HCT116 (cell line): ENCODE measurements around the gene EPHB2. TPM values are rescaled to one million over a fixed set of nuclear protein-coding genes. Genes with fewer than 3 reads are reported as not detected.

Experiments used
- ATAC-seq: fragments of 200-7000 bp; cut with Tn5 transposase; 2 replicates; pipeline ENCODE4 v1.9.1; 2020; ENCODE audit warnings: mild to moderate bottlenecking, moderate library complexity
- BruUV-seq: library from RNA; stranded (reverse); fragments of 400-500 nt; replicated peaks from 2 replicates; lab custom pipeline; 2021; lab: Mats Ljungman, UMichigan
- CTCF ChIA-PET: fragments of 300-600 bp; sonication (Branson Sonifier 250); formaldehyde crosslinking; loops from one replicate; lab custom pipeline; 2021; ENCODE audit warnings: antibody characterized with exemption; lab: Charles Lee
- POLR2A ChIA-PET: fragments of 300-600, 350-600 bp; sonication (Branson Sonifier 250); formaldehyde crosslinking; loops from one replicate; lab custom pipeline; 2021; ENCODE audit warnings: antibody characterized with exemption; lab: Charles Lee
- RAD21 ChIA-PET, 2 experiments: fragments of 300-600 bp; sonication (Branson Sonifier 250); formaldehyde crosslinking; loops; one replicate each; lab custom pipeline; 2023; ENCODE audit warnings: low total read pairs in 2 of 2; ENCODE audit not compliant: uncharacterized antibody in 2 of 2, unreplicated experiment in 2 of 2, low non-redundant PET in 1 of 2; lab: Charles Lee
- DNase-seq: peaks from one replicate; pipeline ENCODE4 v3.0.0-alpha.2; 2010; ENCODE audit warnings: low read depth, low spot score
- H2AFZ ChIP-seq: fragments of 200-600 bp; shearing (Covaris generic), sonication (generic); 2 replicates; pipeline ENCODE4 v1.6.1; 2017; ENCODE audit warnings: low read depth, mixed run types, mixed read lengths, antibody characterized with exemption, low read length; ENCODE audit not compliant: poor library complexity, severe bottlenecking
- H3K27ac ChIP-seq: 2 replicates; pipeline ENCODE4 v1.5.1; 2012; ENCODE audit warnings: low read depth, low read length
- H3K27me3 ChIP-seq: fragments of 200-600 bp; sonication (generic); 2 replicates; pipeline ENCODE4 v1.6.1; 2016; ENCODE audit warnings: mixed run types, low read length, mixed read lengths; ENCODE audit not compliant: insufficient read depth
- H3K36me3 ChIP-seq, 2 experiments: fragments of 200-500 bp in 1 of 2; fragments of 200-600 bp in 1 of 2; sonication (Bioruptor generic) in 1 of 2; sonication (generic) in 1 of 2; 2 replicates each; pipeline versions ENCODE4 v1.5.1 to v1.6.1; 2014 to 2016; ENCODE audit warnings: low read length in 2 of 2, inconsistent platforms in 1 of 2, mixed read lengths in 1 of 2, mixed run types in 1 of 2; ENCODE audit not compliant: insufficient read depth in 2 of 2, control insufficient read depth in 1 of 2
- H3K4me1 ChIP-seq, 2 experiments: fragments of 200-600 bp in 1 of 2; sonication (generic) in 1 of 2; 2 replicates each; pipeline versions ENCODE4 v1.5.1 to v1.6.1; 2012 to 2017; ENCODE audit warnings: low read length in 2 of 2, inconsistent platforms in 1 of 2, mild to moderate bottlenecking in 1 of 2, mixed read lengths in 1 of 2, mixed run types in 1 of 2, moderate library complexity in 1 of 2; ENCODE audit not compliant: insufficient read depth in 2 of 2, control insufficient read depth in 1 of 2
- H3K4me2 ChIP-seq: fragments of 200-600 bp; sonication (generic); 2 replicates; pipeline ENCODE4 v1.6.1; 2017; ENCODE audit warnings: mixed run types, low read length, mixed read lengths
- H3K4me3 ChIP-seq, 2 experiments: fragments of 200-600 bp in 1 of 2; sonication (generic) in 1 of 2; replicated peaks in 1 of 2; 2 replicates each; pipeline ENCODE4 v1.5.1; 2011 to 2016; ENCODE audit warnings: low read length in 2 of 2, control low read depth in 1 of 2, low read depth in 1 of 2, mild to moderate bottlenecking in 1 of 2, mixed read lengths in 1 of 2, mixed run types in 1 of 2
- H3K79me2 ChIP-seq: fragments of 200-600 bp; sonication (generic); 2 replicates; pipeline ENCODE4 v1.6.1; 2017; ENCODE audit warnings: mild to moderate bottlenecking, mixed run types, low read length, moderate library complexity, mixed read lengths; ENCODE audit not compliant: insufficient read depth
- H3K9ac ChIP-seq: fragments of 200-600 bp; sonication (generic); 2 replicates; pipeline ENCODE4 v1.6.1; 2016; ENCODE audit warnings: low read length, mixed read lengths
- H3K9me2 ChIP-seq: fragments of 200-600 bp; sonication (generic), shearing (Covaris generic); 2 replicates; pipeline ENCODE4 v1.6.1; 2017; ENCODE audit warnings: mixed run types, mild to moderate bottlenecking, moderate library complexity; ENCODE audit not compliant: insufficient read depth
- H3K9me3 ChIP-seq, 2 experiments: fragments of 200-500 bp in 1 of 2; fragments of 200-600 bp in 1 of 2; sonication (Bioruptor generic) in 1 of 2; sonication (generic) in 1 of 2; 2 replicates each; pipeline ENCODE4 v1.6.1; 2014 to 2017; ENCODE audit warnings: low read length in 2 of 2, mixed read lengths in 2 of 2, inconsistent platforms in 1 of 2, low read depth in 1 of 2, mild to moderate bottlenecking in 1 of 2, mixed run types in 1 of 2, moderate library complexity in 1 of 2; ENCODE audit not compliant: control insufficient read depth in 1 of 2, insufficient read depth in 1 of 2
- H4K20me1 ChIP-seq: fragments of 200-600 bp; sonication (generic), shearing (Covaris generic); 2 replicates; pipeline ENCODE4 v1.6.1; 2017; ENCODE audit warnings: mixed run types, mild to moderate bottlenecking, moderate library complexity; ENCODE audit not compliant: insufficient read depth
- CBX3 ChIP-seq: IDR thresholded peaks from 2 replicates; pipeline ENCODE4 v1.6.1; 2012; ENCODE audit warnings: low read depth
- EZH2 ChIP-seq: fragments of 200-600 bp; sonication (generic); IDR thresholded peaks from 2 replicates; pipeline ENCODE4 v1.6.1; 2017; ENCODE audit warnings: antibody characterized with exemption, mixed run types
- FOSL1 ChIP-seq: IDR thresholded peaks from 2 replicates; pipeline ENCODE4 v1.6.1; 2012; ENCODE audit warnings: low read depth
- JUND ChIP-seq: IDR thresholded peaks from 2 replicates; pipeline ENCODE4 v1.6.1; 2012
- MAX ChIP-seq: IDR thresholded peaks from 2 replicates; pipeline ENCODE4 v1.6.1; 2012
- POLR2A ChIP-seq: IDR thresholded peaks from 2 replicates; pipeline ENCODE4 v1.7.0; 2011; ENCODE audit warnings: borderline replicate concordance; ENCODE audit not compliant: insufficient read depth, insufficient read length; ENCODE audit errors: extremely low read depth
- POLR2AphosphoS5 ChIP-seq: IDR thresholded peaks from 2 replicates; pipeline ENCODE4 v1.6.1; 2011; ENCODE audit warnings: mild to moderate bottlenecking, low read depth, low read length, moderate library complexity
- REST ChIP-seq: IDR thresholded peaks from 2 replicates; pipeline ENCODE4 v1.6.1; 2012; ENCODE audit warnings: low read depth
- SIN3A ChIP-seq: IDR thresholded peaks from 2 replicates; pipeline ENCODE4 v1.6.1; 2012; ENCODE audit warnings: low read depth
- SRF ChIP-seq: IDR thresholded peaks from 2 replicates; pipeline ENCODE4 v1.6.1; 2012; ENCODE audit warnings: low read depth
- YY1 ChIP-seq: IDR thresholded peaks from 2 replicates; pipeline ENCODE4 v1.6.1; 2011; ENCODE audit warnings: low read length, low read depth, moderate library complexity, mild to moderate bottlenecking; ENCODE audit not compliant: insufficient replicate concordance; ENCODE audit errors: extremely low read depth
- ZBTB33 ChIP-seq: IDR thresholded peaks from 2 replicates; pipeline ENCODE4 v1.6.1; 2011; ENCODE audit warnings: mild to moderate bottlenecking, low read length, moderate library complexity; ENCODE audit not compliant: insufficient replicate concordance; ENCODE audit errors: extremely low read depth
- ZFX ChIP-seq: fragments of 450-650 bp; IDR thresholded peaks from 2 replicates; pipeline ENCODE4 v1.6.1; 2017
- ZNF274 ChIP-seq: fragments of 200-500 bp; sonication (Bioruptor generic); IDR thresholded peaks from 2 replicates; pipeline ENCODE4 v1.6.1; 2014; ENCODE audit warnings: mild to moderate bottlenecking, low read depth, low read length, inconsistent platforms
- intact Hi-C: fragments of 100-400 bp; cut with micrococcal nuclease; formaldehyde crosslinking; loops from 2 replicates; pipeline ENCODE4 v1.10.0; 2022
- total RNA-seq: library from RNA; stranded (reverse); gene quantifications from one replicate; pipeline ENCODE4 v1.2.1, GENCODE V29; 2021; ENCODE audit not compliant: unreplicated experiment

Gene EPHB2
- total RNA-seq, 1 experiment from 2014 or later, result 19.5 TPM

GRCh38 chr1:22841142-22841541 is 130.5 kb downstream of the EPHB2 start:
- intact Hi-C loops, result no loop called here
- Histone ChIP-seq H3K27ac (no peak overlapping the region), H4K20me1 (no peaks in the 10 kb centered on the region), H3K4me1 (peaks cover 0 to 3% of the 10 kb centered on the region in 2 experiments; a peak in 1 of 4 replicates), H3K9ac (no peak overlapping the region), H3K79me2 (no peaks in the 10 kb centered on the region), H2AFZ (no peak overlapping the region)
- RAD21 ChIA-PET, result interaction anchor here in 1 of 2 experiments (0.6 kb wide), 1 partner anchor 200 kb away, joined by 4 read pairs; no protein-coding TSS in a partner anchor
- POLR2A ChIA-PET, result no interaction called here
- no peak for ATAC-seq
- TF ChIP-seq MAX, result no peak
- no peak for TF ChIP-seq SIN3A
- TF ChIP-seq SRF, result no peak
- TF ChIP-seq, all 23 proteins: peak for 0
- DNase-seq, result no peak
- Histone ChIP-seq H3K4me3 (no peak overlapping the region), H3K9me3 (no peaks in the 10 kb centered on the region), H3K27me3 (no peaks in the 10 kb centered on the region), H3K36me3 (no peaks in the 10 kb centered on the region), H3K9me2 (no peaks in the 10 kb centered on the region), H3K4me2 (no peak overlapping the region)
- CTCF ChIA-PET, result no interaction called here
- no TSS peak for BruUV-seq

- no TSS peak for BruUV-seq
- Histone ChIP-seq H3K27ac (no peak overlapping the region), H3K9me3 (no peaks in the 10 kb centered on the region), H2AFZ (no peak overlapping the region), H3K4me3 (no peak overlapping the region), H3K27me3 (no peaks in the 10 kb centered on the region), H3K9me2 (no peaks in the 10 kb centered on the region), H3K9ac (no peak overlapping the region), H3K36me3 (no peaks in the 10 kb centered on the region), H3K79me2 (no peaks in the 10 kb centered on the region), H3K4me2 (no peak overlapping the region), H3K4me1 (peaks cover 0 to 3% of the 10 kb centered on the region in 2 experiments; a peak in 1 of 4 replicates), H4K20me1 (no peaks in the 10 kb centered on the region)
- POLR2A ChIA-PET, result no interaction called here
- CTCF ChIA-PET, result no interaction called here
- intact Hi-C loops, result no loop called here
- no peak for DNase-seq
- ATAC-seq, result no peak
- RAD21 ChIA-PET, result no interaction called here
- TF ChIP-seq SRF, result no peak
- no peak for TF ChIP-seq YY1
- no peak for TF ChIP-seq ZBTB33
- no peak for TF ChIP-seq CBX3
- TF ChIP-seq ZNF274, result no peak
- TF ChIP-seq ZFX, result no peak
- TF ChIP-seq JUND, result no peak
- TF ChIP-seq REST, result no peak
- TF ChIP-seq POLR2A, result no peak
- TF ChIP-seq EZH2, result no peak
- TF ChIP-seq POLR2AphosphoS5, result no peak
- TF ChIP-seq FOSL1, result no peak
Observed at GRCh38 chr1:22841860-22842281, 131.2 kb downstream of the EPHB2 start.
